Naive thymus-derived CD8-positive, alpha-beta T cell (primary cell): Measurements from ENCODE around the gene ZNF219. TPM values are rescaled to one million over a fixed set of nuclear protein-coding genes. Genes with fewer than 3 reads are reported as not detected.

Experiments
- ATAC-seq, 2 donors: fragments of 150-1000 bp; cut with Tn5 transposase in 1 of 2; sonication (Bioruptor Pico), chemical (Tn5 transposase) in 1 of 2; 1 replicate in 1 of 2; 2 replicates in 1 of 2; pipeline ENCODE4 v1.10.0; 2021; ENCODE audit warnings: mild to moderate bottlenecking in 2 of 2, moderate library complexity in 2 of 2
- POLR2A ChIA-PET: fragments of 350-600 bp; sonication (Branson Sonifier 250); formaldehyde crosslinking; loops from one replicate; lab custom pipeline; 2021; ENCODE audit warnings: antibody characterized with exemption; lab: Charles Lee
- DNase-seq, 10 donors: peaks; one replicate each; pipeline versions ENCODE4 v3.0.0 to v3.0.0-alpha.2; 2020 to 2022
- H3K27ac Mint-ChIP-seq, 10 donors: one replicate each; pipeline ENCODE4 v1.8.0; 2020 to 2022; ENCODE audit warnings: mild to moderate bottlenecking in 10 of 10, mixed read lengths in 10 of 10, moderate library complexity in 4 of 10, inconsistent platforms in 1 of 10
- H3K27me3 Mint-ChIP-seq, 5 donors: one replicate each; pipeline ENCODE4 v1.8.0; 2021 to 2022; ENCODE audit warnings: mixed read lengths in 5 of 5
- H3K36me3 Mint-ChIP-seq, 3 donors: one replicate each; pipeline ENCODE4 v1.8.0; 2020 to 2022; ENCODE audit warnings: mixed read lengths in 3 of 3, mild to moderate bottlenecking in 2 of 3, inconsistent platforms in 1 of 3
- H3K4me1 Mint-ChIP-seq, 4 donors: one replicate each; pipeline ENCODE4 v1.8.0; 2021 to 2022; ENCODE audit warnings: mixed read lengths in 4 of 4
- H3K4me3 Mint-ChIP-seq, 10 donors: one replicate each; pipeline ENCODE4 v1.8.0; 2020 to 2022; ENCODE audit warnings: mild to moderate bottlenecking in 10 of 10, mixed read lengths in 10 of 10, moderate library complexity in 6 of 10, inconsistent platforms in 1 of 10
- H3K9me3 Mint-ChIP-seq, 9 donors: one replicate each; pipeline ENCODE4 v1.8.0; 2020 to 2022; ENCODE audit warnings: mixed read lengths in 9 of 9, mild to moderate bottlenecking in 3 of 9, inconsistent platforms in 1 of 9, moderate library complexity in 1 of 9
- polyA plus RNA-seq, 3 donors: library from polyadenylated mRNA; unstranded; fragments of 300-500 nt; fragmentation: Illumina TruSeq; gene quantifications; one replicate each; pipeline ENCODE4 v1.2.3, GENCODE V29; 2021
- total RNA-seq, 8 experiments: library from RNA in 2 of 8; stranded (reverse) in 2 of 8; gene quantifications; one replicate each; pipeline ENCODE4 v1.2.3 and lab custom pipeline; 2021 to 2026

The ZNF219 gene
- total and polyA plus RNA-seq, 5 experiments from 2014 or later, result 1.7 to 7.7 (median 3.6) TPM

- ATAC-seq (no peak), DNase-seq (no peak)
- H3K4me1 Mint-ChIP-seq, result peaks cover 11 to 22% (median 20%) of the 10 kb centered on the region in 4 donors
- peaks cover 0 to 6% (median 0%) of the 10 kb centered on the region in 5 donors for H3K27me3 Mint-ChIP-seq
- H3K27ac Mint-ChIP-seq, result peak overlapping the region in 6 of 10 donors; percentile 0 to 99 (median 68)
- no peaks in the 10 kb centered on the region for H3K9me3 Mint-ChIP-seq
- no peak overlapping the region for H3K4me3 Mint-ChIP-seq
- POLR2A ChIA-PET, result no interaction called here
- H3K36me3 Mint-ChIP-seq, result no peaks in the 10 kb centered on the region
These were observed 14.7 kb downstream of the ZNF219 start for GRCh38 chr14:21083565-21084325.

DNA sequence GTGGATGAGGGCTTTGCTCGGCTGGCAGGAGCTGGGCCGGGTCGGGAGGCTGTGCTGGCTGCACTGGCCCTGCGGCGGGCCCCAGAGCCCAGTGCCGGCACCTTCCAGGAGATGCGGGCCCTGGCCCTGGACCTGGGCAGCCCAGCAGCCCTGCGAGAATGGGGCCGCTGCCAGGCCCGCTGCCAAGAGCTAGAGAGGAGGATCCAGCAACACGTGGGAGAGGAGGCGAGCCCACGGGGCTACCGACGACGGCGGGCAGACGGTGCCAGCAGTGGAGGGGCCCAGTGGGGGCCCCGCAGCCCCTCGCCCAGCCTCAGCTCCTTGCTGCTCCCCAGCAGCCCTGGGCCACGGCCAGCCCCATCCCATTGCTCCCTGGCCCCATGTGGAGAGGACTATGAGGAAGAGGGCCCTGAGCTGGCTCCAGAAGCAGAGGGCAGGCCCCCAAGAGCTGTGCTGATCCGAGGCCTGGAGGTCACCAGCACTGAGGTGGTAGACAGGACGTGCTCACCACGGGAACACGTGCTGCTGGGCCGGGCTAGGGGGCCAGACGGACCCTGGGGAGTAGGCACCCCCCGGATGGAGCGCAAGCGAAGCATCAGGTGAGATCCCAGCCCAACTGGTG, 16.8 kb downstream of the ZNF219 start:
- DNase-seq (no peak), ATAC-seq (no peak)
- Mint-ChIP-seq H3K27ac (no peak overlapping the region), H3K4me3 (no peak overlapping the region), H3K27me3 (peaks cover 0 to 6% (median 0%) of the 10 kb centered on the region in 5 donors), H3K36me3 (no peaks in the 10 kb centered on the region), H3K9me3 (no peaks in the 10 kb centered on the region), H3K4me1 (peaks cover 2 to 8% (median 3%) of the 10 kb centered on the region in 4 donors)
- POLR2A ChIA-PET, result interaction anchor here (0.9 kb wide), 1 partner anchor 10 kb away, joined by 4 read pairs; no protein-coding TSS in a partner anchor

DNA sequence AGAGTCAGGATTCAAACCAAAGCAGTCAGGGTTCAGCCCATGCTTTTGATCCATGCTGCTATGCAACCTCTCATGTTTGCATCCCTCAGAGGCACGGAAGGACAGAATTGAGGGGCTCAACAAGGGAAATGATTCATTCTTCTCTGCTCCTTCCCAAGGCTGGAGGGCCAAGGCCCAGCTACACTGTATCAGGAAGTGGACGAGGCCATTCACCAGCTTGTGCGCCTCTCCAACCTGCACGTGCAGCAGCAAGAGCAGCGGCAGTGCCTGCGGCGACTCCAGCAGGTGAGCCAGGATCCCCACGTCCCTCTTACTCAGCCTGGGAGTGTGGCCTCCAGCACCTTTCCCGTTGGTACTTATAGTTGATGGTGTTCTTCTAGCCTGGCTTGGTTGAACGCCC, 19.7 kb downstream of the ZNF219 start:
- POLR2A ChIA-PET, result interaction anchor here (1.1 kb wide), 1 partner anchor 25 kb away, joined by 3 read pairs; no protein-coding TSS in a partner anchor
- peaks cover 0 to 6% (median under 1%) of the 10 kb centered on the region in 5 donors for H3K27me3 Mint-ChIP-seq
- H3K36me3 Mint-ChIP-seq, result no peaks in the 10 kb centered on the region
- H3K27ac Mint-ChIP-seq, result peak overlapping the region in 1 of 10 donors; percentile 23
- H3K4me3 Mint-ChIP-seq, result no peak overlapping the region
- H3K4me1 Mint-ChIP-seq, result no peaks in the 10 kb centered on the region
- H3K9me3 Mint-ChIP-seq, result no peaks in the 10 kb centered on the region
- no peak for ATAC-seq
- DNase-seq, result no peak

DNA sequence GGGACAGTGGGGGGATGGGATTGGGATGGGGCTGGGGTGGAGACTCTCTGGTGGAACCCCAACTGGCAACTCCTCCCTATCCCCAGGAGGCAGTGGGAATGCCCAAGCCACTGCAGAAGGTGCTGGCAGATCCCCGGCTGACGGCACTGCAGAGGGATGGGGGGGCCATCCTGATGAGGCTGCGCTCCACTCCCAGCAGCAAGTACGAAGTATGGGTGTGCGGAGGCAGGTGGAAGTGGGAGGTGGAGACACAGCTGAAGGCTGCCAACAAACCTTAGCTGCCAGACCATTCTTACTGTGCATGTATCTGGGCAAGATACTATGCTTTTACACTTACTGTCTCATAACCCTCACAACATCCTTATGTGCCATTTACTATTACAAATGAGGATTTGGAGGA, 20.2 kb downstream of the ZNF219 start:
- POLR2A ChIA-PET, result interaction anchor here (1.1 kb wide), 1 partner anchor 25 kb away, joined by 3 read pairs; no protein-coding TSS in a partner anchor
- Mint-ChIP-seq H3K27ac (no peak overlapping the region), H3K4me3 (no peak overlapping the region), H3K9me3 (no peaks in the 10 kb centered on the region), H3K27me3 (peaks cover 1 to 10% (median 5%) of the 10 kb centered on the region in 5 donors), H3K36me3 (no peaks in the 10 kb centered on the region), H3K4me1 (no peaks in the 10 kb centered on the region)
- DNase-seq, result no peak
- ATAC-seq, result no peak

- no peaks in the 10 kb centered on the region for H3K36me3 Mint-ChIP-seq
- peaks cover 3 to 14% (median 8%) of the 10 kb centered on the region in 5 donors for H3K27me3 Mint-ChIP-seq
- H3K27ac Mint-ChIP-seq, result peak overlapping the region in 1 of 10 donors; percentile 3
- DNase-seq, result no peak
- H3K9me3 Mint-ChIP-seq, result no peaks in the 10 kb centered on the region
- H3K4me3 Mint-ChIP-seq, result no peak overlapping the region
- POLR2A ChIA-PET, result no interaction called here
- ATAC-seq, result peak in 1 of 2 donors; percentile 30
- no peaks in the 10 kb centered on the region for H3K4me1 Mint-ChIP-seq
These were observed 20.8 kb downstream of the ZNF219 start for GRCh38 chr14:21077672-21078071.

DNA sequence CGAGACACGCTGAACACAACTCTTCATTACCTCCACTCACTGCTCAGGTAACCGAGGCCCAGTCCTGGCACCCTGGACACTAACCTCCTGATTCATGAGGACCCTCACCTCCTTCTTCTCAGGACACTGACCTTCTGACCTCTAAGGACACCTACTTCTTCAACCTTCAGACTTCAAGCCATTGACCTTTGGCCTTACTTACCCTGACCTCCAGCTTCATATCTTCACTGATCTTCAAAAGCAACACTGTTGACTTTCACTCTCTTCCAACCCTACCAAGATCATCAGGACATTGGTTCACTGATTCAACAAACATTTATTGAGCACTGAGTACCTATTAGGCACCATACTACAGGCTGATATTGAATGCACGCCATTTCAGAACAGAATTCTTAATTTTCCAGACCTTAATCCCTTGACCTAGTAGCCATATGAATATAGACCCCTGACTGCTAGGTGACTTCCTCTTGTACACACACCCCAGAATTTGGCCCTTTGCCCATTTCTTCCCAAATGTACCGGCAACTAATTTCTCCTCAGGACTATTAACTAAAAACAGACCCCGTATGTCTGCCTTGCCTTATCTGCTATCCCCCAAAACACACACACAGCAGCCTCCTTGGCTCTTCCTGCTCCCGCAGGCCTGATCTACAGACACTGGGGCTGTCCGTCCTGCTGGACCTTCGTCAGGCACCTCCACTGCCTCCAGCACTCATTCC, 22.6 kb downstream of the ZNF219 start:
- Mint-ChIP-seq H3K36me3 (no peaks in the 10 kb centered on the region), H3K27ac (no peak overlapping the region), H3K4me1 (peaks cover 8 to 17% (median 14%) of the 10 kb centered on the region in 4 donors), H3K9me3 (no peaks in the 10 kb centered on the region), H3K27me3 (peaks cover 12 to 29% (median 19%) of the 10 kb centered on the region in 5 donors), H3K4me3 (no peak overlapping the region)
- POLR2A ChIA-PET, result no interaction called here
- ATAC-seq (no peak), DNase-seq (no peak)

- no peaks in the 10 kb centered on the region for H3K36me3 Mint-ChIP-seq
- no peak overlapping the region for H3K4me3 Mint-ChIP-seq
- no peaks in the 10 kb centered on the region for H3K9me3 Mint-ChIP-seq
- H3K27me3 Mint-ChIP-seq, result peaks cover 9 to 40% (median 26%) of the 10 kb centered on the region in 5 donors
- H3K27ac Mint-ChIP-seq, result no peak overlapping the region
- no peak for ATAC-seq
- peaks cover 11 to 25% (median 22%) of the 10 kb centered on the region in 4 donors for H3K4me1 Mint-ChIP-seq
- no peak for DNase-seq
- POLR2A ChIA-PET, result no interaction called here
These were observed 23.8 kb downstream of the ZNF219 start for GRCh38 chr14:21074398-21075272.

DNA sequence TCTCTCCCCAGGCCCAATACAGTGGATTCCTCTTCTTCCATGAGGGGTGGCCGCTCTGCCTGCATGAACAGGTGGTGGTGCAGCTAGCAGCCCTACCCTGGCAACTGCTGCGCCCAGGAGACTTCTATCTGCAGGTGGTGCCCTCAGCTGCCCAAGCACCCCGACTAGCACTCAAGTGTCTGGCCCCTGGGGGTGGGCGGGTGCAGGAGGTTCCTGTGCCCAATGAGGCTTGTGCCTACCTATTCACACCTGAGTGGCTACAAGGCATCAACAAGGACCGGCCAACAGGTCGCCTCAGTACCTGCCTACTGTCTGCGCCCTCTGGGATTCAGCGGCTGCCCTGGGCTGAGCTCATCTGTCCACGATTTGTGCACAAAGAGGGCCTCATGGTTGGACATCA, 24.5 kb downstream of the ZNF219 start:
- Mint-ChIP-seq H3K4me1 (peaks cover 17 to 32% (median 30%) of the 10 kb centered on the region in 4 donors), H3K27ac (peak overlapping the region in 1 of 10 donors; percentile 6), H3K36me3 (no peaks in the 10 kb centered on the region), H3K4me3 (no peak overlapping the region), H3K27me3 (peaks cover 15 to 47% (median 33%) of the 10 kb centered on the region in 5 donors), H3K9me3 (no peaks in the 10 kb centered on the region)
- DNase-seq (no peak), ATAC-seq (no peak)
- POLR2A ChIA-PET, result no interaction called here

DNA sequence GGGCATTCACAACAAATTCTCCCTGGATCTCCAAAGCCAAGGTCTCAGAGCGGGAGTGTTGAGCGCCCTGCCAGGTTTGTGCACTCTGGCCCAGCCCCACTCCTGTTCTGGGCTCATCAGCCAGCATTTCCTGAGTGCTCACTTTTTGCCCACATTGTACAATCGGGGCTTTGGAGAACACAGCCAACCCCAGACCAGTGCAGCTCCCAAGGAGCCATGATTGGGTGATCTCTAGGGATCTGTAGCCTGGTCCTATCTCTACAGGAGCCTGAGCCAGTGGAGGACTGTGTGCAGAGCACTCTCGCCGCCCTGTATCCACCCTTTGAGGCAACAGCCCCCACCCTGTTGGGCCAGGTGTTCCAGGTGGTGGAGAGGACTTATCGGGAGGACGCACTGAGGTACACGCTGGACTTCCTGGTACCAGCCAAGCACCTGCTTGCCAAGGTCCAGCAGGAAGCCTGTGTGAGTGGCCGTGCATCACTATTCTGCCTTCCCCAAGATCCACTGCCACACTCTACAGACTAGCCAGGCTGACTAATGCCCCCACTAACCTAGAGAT, 25.6 kb downstream of the ZNF219 start:
- POLR2A ChIA-PET, result no interaction called here
- Mint-ChIP-seq H3K4me3 (peak overlapping the region in 6 of 10 donors; percentile 3 to 85 (median 54)), H3K9me3 (no peaks in the 10 kb centered on the region), H3K4me1 (peaks cover 20 to 39% (median 36%) of the 10 kb centered on the region in 4 donors), H3K36me3 (no peaks in the 10 kb centered on the region), H3K27ac (peak overlapping the region in 1 of 10 donors; percentile 0), H3K27me3 (peaks cover 23 to 58% (median 41%) of the 10 kb centered on the region in 5 donors)
- no peak for ATAC-seq
- DNase-seq, result no peak

DNA sequence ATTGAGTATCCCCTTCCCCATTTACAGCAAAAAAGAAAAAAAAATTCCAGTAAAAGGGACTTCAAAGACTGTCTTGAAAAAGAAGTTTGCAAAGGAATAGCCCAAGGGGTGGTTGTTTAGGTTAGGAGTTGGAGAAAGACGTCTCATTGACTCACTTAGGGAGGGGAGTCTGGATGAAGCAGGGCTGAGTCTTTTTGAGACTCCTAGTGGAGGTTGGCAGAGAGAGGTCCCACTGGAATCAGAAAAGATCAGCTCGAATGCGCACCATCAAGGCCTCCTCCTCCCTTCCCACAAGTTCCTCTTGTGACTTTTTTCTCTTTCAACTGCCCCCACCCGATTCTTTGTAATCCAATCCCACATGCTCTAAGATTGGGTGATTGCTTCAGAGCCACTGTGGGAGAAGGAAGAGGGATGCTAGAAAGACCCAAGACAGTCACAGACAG, 26.4 kb downstream of the ZNF219 start:
- Mint-ChIP-seq H3K4me1 (peaks cover 20 to 39% (median 36%) of the 10 kb centered on the region in 4 donors), H3K9me3 (no peaks in the 10 kb centered on the region), H3K27me3 (peaks cover 27 to 66% (median 46%) of the 10 kb centered on the region in 5 donors), H3K36me3 (no peaks in the 10 kb centered on the region), H3K27ac (peak overlapping the region in 4 of 10 donors; percentile 47 to 85 (median 72)), H3K4me3 (peak overlapping the region; percentile 71 to 91 (median 84))
- DNase-seq (no peak), ATAC-seq (no peak)
- POLR2A ChIA-PET, result interaction anchor here (0.6 to 2.3 kb wide), 6 partner anchors 9 to 404 kb away, joined by 3 to 8 read pairs (median 4); no protein-coding TSS in a partner anchor
